Retina (tissue), 1 donor: ENCODE results near the gene COX7C.

Experiments used
- DNase-seq: peaks from one replicate; pipeline ENCODE4 v3.0.0-alpha.2; 2016

Gene COX7C

DNA sequence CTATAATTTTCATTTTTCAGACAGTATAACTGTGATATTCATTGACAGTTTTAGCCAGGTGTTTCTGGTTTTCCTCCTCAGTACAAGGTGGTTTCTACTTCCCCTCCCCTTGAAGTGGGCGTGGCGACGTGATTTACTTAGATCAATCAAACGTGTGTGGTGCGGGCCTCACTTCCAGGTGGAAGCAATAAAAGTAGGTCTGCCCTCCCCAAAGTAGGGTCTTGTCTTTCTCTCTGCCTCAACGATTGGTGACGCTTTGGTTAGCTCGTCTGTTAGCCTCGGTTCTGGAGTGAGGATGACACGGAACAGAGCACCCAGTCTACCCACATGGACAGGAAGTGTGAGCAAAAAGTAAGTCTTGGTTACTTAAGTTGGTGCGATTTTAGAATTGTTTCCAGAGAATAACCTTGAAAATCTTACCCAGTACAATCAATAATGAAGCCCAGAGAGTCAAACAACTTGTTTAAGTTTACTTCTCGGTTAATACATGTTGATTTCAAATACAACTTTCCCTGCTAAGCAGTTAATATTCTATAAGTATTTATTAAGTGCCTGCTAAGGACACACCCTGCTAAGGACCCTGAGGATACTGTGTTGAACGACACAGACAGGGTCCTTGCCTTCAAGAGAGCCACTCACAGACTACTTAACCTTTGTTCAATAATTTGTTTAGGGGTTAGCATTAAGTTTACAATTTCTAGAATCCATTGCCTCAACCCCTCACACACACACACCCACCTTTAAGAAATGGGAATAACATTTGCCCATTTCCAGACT lies 48.4 kb downstream of the COX7C start:
- DNase-seq: no peak

DNA sequence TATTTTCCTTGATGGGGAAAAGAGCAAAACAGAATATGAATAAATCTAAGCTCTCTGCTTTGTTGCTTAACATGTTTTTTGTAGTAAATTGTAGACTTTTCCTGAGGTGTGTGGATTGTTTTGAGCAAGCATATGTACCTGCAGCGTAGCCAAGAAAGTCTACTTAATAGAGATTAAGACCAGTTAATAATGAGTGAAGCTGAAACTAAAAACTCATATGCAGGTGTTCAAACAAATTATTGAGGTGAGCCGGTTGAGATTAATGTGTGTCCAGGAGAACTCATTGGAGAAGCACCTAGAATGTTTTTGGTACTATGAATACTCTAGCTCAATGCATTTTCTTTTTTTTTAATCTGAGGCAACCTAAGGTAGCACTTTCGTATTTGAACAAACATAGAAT lies 49.2 kb downstream of the COX7C start:
- DNase-seq: no peak
